Inflammatory macrophage (primary cell): ENCODE results near the gene SPPL2C.
"Not testable (repeated sequence)": the region's sequence is repeated elsewhere in the genome, so short reads cannot be mapped to it uniquely, and the experiment has no call there.

Experiments used
- DNase-seq, 2 donors: peaks; one replicate each; pipeline ENCODE4 v3.0.0-alpha.2; 2020 to 2022

Gene SPPL2C

DNA sequence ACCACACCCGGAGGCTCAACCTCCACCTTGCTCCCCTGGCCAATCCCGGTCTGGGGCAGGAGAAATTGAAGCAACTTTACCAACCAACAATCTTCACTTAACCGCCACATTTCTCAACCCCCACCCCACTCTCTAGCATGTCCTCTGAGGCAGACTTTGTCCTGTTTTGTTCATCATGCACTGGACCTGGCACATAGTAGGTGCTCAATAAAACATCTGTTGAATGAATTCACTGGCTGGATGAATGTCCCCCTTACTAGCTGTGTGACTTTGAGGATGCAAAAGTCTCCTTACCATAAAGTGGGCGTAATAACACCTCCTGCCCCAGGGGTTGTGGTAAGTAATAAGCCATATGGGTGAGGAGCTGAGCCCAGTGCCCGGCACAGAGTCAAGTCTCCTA, 5.8 kb downstream of the SPPL2C start:
- no peak for DNase-seq

DNA sequence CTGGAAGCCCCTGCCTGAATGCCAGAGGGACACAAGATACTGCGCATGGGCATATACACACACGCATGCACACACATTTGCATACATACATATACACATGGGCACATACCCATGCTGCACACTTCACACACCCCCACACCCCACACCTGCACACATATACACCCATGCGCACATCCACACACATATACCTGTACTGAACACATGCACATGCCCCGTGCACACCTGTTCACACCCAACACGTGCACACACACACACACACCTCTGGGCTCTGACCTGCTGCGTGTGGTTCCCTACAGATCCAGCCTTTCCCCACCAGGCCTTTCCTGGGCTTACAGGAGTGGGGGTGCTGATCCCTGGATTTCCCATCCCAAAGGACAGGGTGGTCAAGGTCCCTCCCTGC, 6.3 kb downstream of the SPPL2C start:
- no peak for DNase-seq

GRCh38 chr17:45851464-45851863, 6.8 kb downstream of the SPPL2C start:
- no peak for DNase-seq

DNA sequence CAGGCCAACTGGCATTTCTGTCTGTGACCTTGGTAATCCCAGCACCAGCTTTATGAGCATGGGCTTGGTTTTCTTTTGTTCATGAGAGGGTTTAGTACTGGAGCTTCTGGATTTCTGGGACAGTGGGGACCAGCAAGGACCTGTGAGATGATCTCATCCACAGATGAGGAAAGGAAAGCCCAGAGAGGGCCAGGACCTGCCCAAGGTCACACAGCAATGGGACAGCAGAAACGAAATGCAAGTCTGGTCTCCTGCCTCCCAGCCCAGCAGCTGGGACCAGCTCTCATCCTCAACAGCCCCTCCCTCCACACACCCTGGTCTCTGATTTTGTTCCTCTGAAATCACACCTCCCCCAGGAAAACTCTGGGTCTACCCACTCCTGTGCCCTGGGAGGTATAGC, 7.2 kb downstream of the SPPL2C start:
- no peak for DNase-seq

- peak; percentile 33 to 51 for DNase-seq
Observed at GRCh38 chr17:45852535-45853297, 8.0 kb downstream of the SPPL2C start.

DNA sequence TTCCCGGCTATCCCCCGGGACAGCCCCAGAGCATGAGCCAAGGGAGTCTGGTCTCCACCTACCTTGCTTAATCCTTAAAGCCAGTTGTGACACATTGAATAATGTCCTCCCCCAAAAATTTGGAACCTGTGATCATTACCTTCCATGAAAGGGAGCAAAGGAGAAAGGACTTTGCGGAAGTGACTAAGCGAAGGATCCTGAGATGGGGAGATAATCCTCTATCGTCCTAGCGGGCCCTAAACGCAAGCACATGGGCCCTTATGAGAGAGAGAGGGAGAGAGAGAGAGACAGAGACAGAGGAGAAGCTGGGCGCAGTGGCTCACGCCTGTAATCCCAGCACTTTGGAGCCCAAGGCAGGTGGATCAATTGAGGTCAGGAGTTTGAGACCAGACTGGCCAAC, 9.5 kb downstream of the SPPL2C start:
- no peak for DNase-seq

GRCh38 chr17:45855691-45856336, 11.1 kb downstream of the SPPL2C start:
- no peak for DNase-seq

GRCh38 chr17:45857977-45858708, 13.5 kb downstream of the SPPL2C start:
- no peak for DNase-seq

- DNase-seq = no peak
Observed at GRCh38 chr17:45861165-45861564, 16.5 kb downstream of the SPPL2C start.

- DNase-seq = not testable (repeated sequence)
Observed at GRCh38 chr17:45862127-45862526, 17.4 kb downstream of the SPPL2C start.

DNA sequence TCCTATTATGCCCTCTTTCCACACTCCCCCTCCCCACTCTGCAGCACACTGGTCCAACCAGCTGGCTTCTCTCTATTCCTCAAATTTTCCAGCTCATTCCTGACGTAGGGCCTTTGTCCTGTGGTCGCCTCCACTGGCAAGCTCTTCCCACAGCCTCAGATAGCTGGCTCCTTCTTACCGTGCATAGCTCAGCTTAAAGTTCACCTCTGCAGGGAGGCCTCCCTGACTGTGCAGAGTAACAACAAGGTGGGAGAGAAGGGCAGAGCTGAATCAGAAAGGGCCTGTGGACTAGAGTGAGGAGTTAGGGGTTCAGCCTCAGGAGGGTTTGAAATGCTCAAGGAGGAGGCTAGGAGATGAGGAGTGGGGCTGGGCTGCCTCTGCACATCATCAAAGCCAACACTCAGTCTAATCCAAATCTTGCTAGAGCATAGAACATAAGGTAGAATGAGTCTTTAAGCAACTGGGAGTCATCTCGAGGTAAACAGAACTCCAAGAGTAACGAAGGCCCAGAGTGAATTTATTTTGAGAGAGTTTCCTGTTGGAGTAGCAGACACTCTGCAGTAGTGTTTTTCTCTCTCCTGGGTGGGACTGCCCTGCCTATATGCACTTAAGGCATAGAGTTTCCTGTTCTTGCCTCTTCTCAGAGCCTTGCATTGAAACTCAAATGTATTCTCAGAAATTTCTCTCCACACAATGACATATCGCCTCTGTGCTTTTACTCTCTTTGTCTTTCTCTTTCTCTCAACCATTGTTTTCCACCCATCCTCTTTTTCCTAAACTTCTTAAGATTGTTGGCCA, 19.4 kb downstream of the SPPL2C start:
- DNase-seq = no peak

DNA sequence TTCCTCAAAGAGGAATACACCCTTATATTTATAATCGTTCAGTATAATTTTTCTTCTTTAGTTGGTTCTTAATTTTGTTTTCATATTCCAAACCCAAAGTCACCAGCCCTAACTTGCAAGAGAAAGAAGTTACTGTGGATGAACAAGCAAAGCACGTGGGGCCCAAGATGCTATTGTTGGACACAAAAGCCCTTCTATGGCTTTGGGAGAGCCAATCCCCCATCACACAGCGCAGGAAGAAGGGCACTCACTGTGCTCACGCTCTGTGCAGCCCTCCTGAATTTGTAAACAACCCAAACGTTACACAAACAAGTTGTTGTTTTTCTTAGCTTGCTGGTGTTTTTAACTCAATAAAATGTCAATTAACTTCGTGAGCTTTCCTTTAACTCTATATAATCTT, 22.5 kb downstream of the SPPL2C start:
- DNase-seq = no peak

DNA sequence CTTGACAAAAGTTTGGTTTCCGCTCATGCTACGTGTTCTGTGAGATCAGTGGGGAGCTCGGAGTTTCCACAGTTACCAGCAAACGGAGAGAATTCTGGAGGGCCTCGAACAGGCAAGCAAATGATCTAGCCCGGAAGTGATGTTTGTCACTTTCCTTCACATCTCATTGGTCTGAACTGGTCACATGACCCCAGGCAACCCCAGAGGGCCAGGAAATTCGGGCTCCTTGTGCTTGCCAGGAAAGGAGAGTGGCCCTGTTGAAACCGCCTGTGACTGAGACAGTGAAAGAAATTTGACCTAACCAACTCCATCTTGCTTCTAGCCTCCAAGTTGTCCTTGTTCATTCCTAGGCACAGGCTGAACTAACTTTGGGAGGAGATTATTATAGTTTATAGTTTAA, 23.0 kb downstream of the SPPL2C start:
- DNase-seq = no peak

GRCh38 chr17:45868276-45868675, 23.6 kb downstream of the SPPL2C start:
- DNase-seq = no peak

GRCh38 chr17:45869676-45870341, 25.1 kb downstream of the SPPL2C start:
- no peak for DNase-seq

GRCh38 chr17:45870342-45870974, 25.8 kb downstream of the SPPL2C start:
- no peak for DNase-seq

- DNase-seq = no peak
Observed at GRCh38 chr17:45871718-45872117, 27.0 kb downstream of the SPPL2C start.

DNA sequence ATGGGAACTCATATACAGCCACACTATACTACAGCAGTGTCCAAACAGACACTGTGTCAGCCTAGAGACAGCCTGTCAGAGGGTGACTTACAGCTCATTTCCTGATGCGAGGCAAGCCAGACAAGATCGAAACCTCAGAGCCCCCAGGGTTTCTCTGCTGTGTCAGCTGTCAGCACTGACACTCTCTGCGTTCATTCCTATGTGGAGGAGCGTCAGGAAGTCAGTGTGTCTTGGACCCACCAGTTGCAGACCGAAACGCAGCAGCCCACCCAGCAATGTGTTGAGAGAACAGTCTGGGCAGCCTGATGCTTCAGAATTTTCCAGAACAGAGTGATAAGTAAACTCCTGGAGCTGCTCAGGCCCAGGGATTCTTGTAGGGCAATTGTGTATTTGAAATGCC, 29.0 kb downstream of the SPPL2C start:
- no peak for DNase-seq

DNA sequence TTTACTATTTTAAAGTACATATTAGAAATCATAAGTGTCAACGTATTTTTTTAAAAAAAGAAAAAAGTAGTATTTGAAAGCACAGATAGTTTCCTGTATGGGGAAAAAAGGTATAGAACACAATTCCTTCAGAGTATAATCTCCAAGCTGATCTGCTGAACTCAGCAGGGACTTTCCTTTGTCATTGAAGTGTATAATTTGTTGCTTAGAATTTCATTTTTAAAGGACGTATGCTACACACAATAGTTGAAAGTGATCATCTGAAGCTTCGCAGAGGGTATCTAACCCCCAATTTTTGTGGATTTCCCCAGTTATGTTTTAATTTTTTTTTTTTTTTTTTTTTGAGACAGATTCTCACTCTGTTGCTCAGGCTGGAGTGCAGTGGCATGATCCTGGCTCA, 29.5 kb downstream of the SPPL2C start:
- no peak for DNase-seq

DNA sequence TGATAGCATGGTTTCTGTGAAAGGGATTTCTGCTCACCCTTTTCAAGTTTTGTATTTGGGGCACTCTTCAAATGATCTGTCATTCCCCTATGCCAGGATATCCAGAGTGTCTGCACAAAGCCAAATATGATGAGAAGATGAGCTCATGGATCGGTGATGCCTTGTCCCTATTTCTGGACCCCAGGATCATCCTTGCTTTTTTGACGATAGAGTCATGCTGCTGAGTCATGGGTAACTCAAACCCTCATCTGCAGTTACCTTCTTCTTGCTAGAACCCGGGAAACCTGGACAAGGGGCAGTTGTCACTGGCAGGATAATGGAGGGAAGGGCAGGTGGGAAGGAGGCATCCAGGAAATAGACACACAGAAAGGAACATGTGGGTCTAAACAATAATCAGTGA, 31.9 kb downstream of the SPPL2C start:
- DNase-seq = no peak

GRCh38 chr17:45877467-45877866, 32.8 kb downstream of the SPPL2C start:
- DNase-seq = no peak

- DNase-seq = no peak
Observed at GRCh38 chr17:45883063-45883462, 38.4 kb downstream of the SPPL2C start.
